Stimulated activated naive CD8-positive, alpha-beta T cell treated with anti-CD3 and anti-CD28 coated beads, Interleukin-15, Interleukin-2, amounts not matched to agents 100 ng/mL and 50 ng/mL, for 24 hours (primary cell): ENCODE measurements around the gene GRIK3.

Source experiments
- H3K27ac Mint-ChIP-seq: one replicate; pipeline ENCODE4 v1.8.0; 2021; ENCODE audit warnings: mild to moderate bottlenecking, mixed read lengths
- H3K27me3 Mint-ChIP-seq: one replicate; pipeline ENCODE4 v1.8.0; 2021; ENCODE audit warnings: mixed read lengths
- H3K36me3 Mint-ChIP-seq: one replicate; pipeline ENCODE4 v1.8.0; 2021; ENCODE audit warnings: low read depth, mixed read lengths
- H3K4me1 Mint-ChIP-seq: one replicate; pipeline ENCODE4 v1.8.0; 2021; ENCODE audit warnings: low read depth, mixed read lengths
- H3K4me3 Mint-ChIP-seq: one replicate; pipeline ENCODE4 v1.8.0; 2021; ENCODE audit warnings: mild to moderate bottlenecking, mixed read lengths
- H3K9me3 Mint-ChIP-seq: one replicate; pipeline ENCODE4 v1.8.0; 2021; ENCODE audit warnings: mixed read lengths

Gene GRIK3

DNA sequence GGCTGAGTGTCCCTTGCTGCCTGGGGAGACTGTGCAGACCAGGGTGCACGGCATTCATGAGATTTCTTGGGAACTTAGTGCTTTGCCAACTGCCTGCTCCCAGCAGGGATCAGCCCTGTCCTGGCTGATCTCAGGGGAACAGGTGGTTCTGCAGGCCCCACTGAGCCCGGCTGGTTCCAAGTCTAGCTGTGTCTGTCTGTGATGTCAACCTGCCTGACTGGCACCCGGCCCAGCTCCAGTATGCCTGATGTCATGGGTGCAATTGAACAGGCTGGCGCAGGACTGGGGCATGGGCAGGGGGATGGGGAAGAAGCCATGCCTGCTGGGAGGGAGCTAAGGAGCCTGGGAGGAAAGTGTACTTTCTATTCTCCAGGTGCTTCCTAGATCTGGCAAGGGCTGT is 227.1 kb downstream of the GRIK3 start:
- H3K4me1 Mint-ChIP-seq: no peaks in the 10 kb centered on the region
- H3K9me3 Mint-ChIP-seq: no peaks in the 10 kb centered on the region
- H3K36me3 Mint-ChIP-seq: no peaks in the 10 kb centered on the region
- no peaks in the 10 kb centered on the region for H3K27me3 Mint-ChIP-seq
- H3K4me3 Mint-ChIP-seq: no peak overlapping the region
- H3K27ac Mint-ChIP-seq: no peak overlapping the region

DNA sequence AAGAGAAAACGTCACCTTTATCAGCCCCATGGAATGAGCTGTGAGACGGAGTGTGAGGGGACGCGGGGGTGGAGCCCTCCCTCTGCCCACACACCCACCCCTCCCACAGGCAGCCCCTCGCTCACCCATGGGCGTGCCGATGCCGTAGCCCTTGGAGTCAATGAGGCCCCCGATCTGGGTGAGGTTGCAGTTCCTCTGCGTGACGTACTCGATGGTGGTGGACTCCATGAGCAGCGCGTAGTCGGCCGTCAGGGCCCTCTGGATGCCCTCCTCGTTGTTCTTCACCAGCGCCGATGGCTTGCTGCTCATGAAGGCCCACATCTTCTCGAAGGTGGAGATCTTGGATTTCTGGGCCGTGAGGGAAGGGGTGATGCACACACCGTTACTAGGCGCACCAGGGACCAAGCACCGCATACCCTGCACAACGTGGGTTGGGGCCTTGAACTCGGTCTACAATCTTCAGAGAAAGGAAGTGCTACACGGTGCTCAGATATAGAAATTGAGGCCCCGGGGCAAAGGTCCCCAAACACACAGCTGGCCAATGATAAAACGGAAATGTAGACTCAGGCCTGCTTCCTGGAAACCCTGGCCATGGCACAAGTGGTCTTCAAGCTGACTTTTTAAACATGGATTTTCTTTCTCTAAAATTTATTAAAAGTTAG is 228.2 kb downstream of the GRIK3 start:
- Mint-ChIP-seq H3K36me3 (no peaks in the 10 kb centered on the region), H3K9me3 (no peaks in the 10 kb centered on the region), H3K27ac (no peak overlapping the region), H3K27me3 (no peaks in the 10 kb centered on the region), H3K4me3 (no peak overlapping the region), H3K4me1 (no peaks in the 10 kb centered on the region)

DNA sequence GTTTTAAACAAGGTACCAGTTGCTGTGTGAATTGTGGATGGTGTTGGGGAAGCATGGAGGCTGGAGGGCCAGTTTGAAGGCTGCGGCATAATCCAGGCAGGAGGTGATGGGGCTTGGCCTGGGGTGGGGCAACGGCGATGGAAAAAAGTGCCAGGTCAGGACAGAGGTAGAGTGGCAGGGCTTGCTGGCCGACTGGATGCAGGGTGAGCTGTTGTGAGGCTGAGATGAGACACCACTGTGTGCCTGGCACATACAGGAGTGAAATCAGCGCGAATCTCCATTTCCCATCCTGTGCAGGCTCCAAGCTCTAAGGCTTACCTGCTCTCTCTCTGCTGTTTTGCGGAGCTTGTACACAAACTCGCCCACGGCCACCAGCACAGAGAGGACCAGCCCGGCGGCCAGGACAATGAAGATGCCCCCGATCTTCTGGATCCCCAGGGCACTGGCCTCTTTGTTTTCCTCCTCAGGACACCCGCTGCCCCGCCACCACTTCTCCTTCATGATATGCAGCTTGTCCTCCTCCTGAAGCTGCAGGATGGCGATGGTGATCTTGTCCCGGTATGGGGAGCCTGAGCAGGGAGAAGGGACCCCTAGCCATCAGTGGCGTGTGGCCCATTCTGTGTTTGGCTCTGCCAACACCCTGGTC is 229.5 kb downstream of the GRIK3 start:
- peaks cover 3% of the 10 kb centered on the region for H3K27me3 Mint-ChIP-seq
- H3K36me3 Mint-ChIP-seq: no peaks in the 10 kb centered on the region
- H3K9me3 Mint-ChIP-seq: no peaks in the 10 kb centered on the region
- H3K4me3 Mint-ChIP-seq: no peak overlapping the region
- no peak overlapping the region for H3K27ac Mint-ChIP-seq
- H3K4me1 Mint-ChIP-seq: no peaks in the 10 kb centered on the region

DNA sequence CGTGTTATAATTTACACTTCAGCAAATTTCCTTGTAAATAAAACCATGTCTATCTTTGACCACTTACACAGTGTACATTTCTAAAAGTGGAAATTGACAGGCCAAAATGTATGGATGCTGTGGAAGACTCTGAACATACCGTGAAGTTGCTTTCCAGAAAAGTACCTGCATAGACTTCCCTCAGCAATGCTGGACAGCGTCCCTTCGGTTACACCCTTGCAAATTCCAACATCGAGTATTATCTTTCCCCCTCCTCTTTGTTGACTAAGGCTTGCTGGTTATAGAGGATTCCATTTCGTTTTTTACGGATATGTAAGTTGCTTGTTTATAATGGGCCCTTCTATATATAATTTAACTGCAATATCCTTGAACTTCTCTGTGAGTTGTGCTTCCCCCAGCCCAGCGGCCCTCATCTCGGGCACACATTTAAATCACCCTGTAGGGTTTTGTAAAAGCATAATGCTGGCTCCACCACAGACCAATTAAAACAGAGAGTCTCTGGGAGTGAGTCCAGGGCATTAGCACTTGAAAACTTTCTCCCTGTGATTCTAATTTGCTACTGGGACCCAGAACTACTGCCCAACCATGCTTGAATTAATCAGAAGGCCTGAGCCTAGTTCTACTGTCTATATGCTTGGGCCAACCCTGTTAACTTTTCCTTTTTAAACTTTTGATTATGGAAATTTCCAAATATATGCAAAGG is 230.3 kb downstream of the GRIK3 start:
- peaks cover 3% of the 10 kb centered on the region for H3K27me3 Mint-ChIP-seq
- H3K9me3 Mint-ChIP-seq: no peaks in the 10 kb centered on the region
- H3K36me3 Mint-ChIP-seq: no peaks in the 10 kb centered on the region
- no peak overlapping the region for H3K27ac Mint-ChIP-seq
- no peak overlapping the region for H3K4me3 Mint-ChIP-seq
- no peaks in the 10 kb centered on the region for H3K4me1 Mint-ChIP-seq

DNA sequence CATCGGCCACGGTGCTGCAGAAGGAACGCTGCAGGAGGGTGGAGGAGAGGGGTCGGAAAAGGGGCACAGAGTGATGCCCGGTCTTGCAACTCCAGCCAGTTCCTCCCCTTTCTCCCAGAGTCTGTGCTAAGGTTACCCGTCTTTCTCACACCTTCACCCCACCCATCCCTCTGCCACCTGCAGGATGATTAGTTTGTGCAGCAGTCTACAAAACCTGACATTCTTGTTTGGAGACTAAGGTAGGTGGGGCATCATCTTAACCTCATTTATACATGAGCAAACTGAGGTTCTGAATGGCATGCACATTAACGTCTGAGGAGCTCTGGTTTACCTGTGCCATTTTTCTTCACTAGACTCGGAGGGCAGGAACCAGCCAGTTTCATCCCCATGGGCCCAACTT is 232.3 kb downstream of the GRIK3 start:
- no peak overlapping the region for H3K27ac Mint-ChIP-seq
- H3K9me3 Mint-ChIP-seq: no peaks in the 10 kb centered on the region
- H3K4me3 Mint-ChIP-seq: no peak overlapping the region
- no peaks in the 10 kb centered on the region for H3K36me3 Mint-ChIP-seq
- no peaks in the 10 kb centered on the region for H3K4me1 Mint-ChIP-seq
- peaks cover 3% of the 10 kb centered on the region for H3K27me3 Mint-ChIP-seq

DNA sequence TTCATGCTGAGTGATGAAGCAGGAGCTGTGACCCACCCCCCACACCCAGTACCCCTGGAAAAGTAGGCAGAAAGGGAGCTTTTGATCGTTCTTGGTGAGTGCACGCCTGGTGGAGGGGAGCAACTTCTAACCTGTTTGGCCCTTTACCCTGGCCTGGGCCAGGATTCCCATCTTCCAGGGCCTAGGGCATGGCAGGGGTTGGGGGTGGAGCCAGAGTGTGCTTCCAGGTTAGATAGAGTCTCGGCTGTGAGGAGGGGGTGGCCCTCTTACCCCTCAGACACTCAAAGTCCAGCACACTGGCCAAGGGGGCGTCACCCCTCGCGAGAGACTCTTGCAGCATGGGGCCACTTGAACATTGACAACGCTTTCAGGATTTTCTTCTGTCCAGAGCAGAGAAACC is 236.6 kb downstream of the GRIK3 start:
- H3K27me3 Mint-ChIP-seq: peaks cover 3% of the 10 kb centered on the region
- H3K36me3 Mint-ChIP-seq: no peaks in the 10 kb centered on the region
- H3K4me1 Mint-ChIP-seq: no peaks in the 10 kb centered on the region
- H3K9me3 Mint-ChIP-seq: no peaks in the 10 kb centered on the region
- H3K4me3 Mint-ChIP-seq: no peak overlapping the region
- no peak overlapping the region for H3K27ac Mint-ChIP-seq

DNA sequence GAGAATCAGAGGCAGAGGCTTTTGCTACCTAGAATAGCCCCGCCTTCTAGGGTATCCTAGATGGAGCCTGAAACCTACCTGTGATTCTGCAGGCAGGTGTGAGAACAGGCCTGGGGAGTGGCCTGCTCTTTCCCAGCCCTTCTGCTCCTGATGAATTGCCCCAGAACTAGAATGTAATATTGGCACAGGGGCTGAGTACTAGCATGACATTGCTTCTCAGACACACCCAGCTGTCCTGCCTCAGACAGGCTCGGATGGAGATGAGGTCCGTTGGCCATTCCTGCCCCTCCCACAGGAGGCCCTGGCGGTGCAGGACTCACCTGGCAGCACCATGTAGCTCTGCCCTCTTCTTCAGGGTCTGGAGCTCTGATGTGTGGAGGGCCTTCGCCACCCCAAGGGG is 237.6 kb downstream of the GRIK3 start:
- Mint-ChIP-seq H3K4me3 (no peak overlapping the region), H3K27me3 (peaks cover 3% of the 10 kb centered on the region), H3K9me3 (no peaks in the 10 kb centered on the region), H3K27ac (no peak overlapping the region), H3K36me3 (no peaks in the 10 kb centered on the region), H3K4me1 (no peaks in the 10 kb centered on the region)

DNA sequence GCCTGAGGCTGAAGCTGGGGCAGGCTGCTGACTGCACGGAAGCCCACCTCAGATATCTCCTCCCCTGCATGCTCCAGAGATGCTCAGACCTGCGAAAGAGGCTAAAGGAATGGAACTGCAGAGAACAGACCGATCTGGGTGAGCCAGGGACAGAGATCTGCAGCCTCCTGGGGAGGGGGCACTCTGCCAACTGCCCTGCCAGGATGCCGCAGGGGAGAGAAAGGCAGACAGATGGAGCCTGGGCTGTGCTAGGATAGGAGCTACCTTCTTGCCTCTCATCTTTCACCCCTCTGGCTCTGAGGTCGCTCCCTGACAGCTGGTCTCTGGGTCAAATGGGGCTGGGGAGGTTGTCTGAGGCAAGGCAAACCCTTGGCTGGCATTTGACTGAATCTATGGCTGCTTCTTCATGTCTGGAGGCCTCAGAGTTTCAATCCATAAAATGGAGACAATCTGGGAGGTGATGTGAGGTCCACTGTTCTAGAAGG is 238.2 kb downstream of the GRIK3 start:
- Mint-ChIP-seq H3K27ac (no peak overlapping the region), H3K4me3 (no peak overlapping the region), H3K9me3 (no peaks in the 10 kb centered on the region), H3K36me3 (no peaks in the 10 kb centered on the region), H3K27me3 (peaks cover 3% of the 10 kb centered on the region), H3K4me1 (no peaks in the 10 kb centered on the region)

DNA sequence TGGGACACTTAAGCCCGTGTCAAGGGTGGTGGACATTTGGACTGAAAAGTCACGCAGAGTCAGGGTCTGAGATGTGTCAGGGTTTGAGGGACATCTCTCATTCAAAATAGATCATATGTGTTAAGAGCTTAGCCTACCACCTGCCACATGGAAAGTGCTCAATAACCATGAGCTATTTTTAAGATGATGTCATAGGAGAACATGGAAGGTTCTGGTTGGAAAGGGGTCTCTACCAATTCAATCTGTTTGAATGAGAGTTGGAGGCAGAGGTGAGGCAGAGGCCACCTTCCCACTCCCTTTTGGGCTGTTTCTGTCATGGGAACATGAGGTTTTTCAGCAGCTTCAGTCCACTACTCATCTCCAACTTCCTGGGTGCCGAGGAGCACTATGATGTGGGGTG is 239.9 kb downstream of the GRIK3 start:
- H3K27ac Mint-ChIP-seq: no peak overlapping the region
- no peaks in the 10 kb centered on the region for H3K4me1 Mint-ChIP-seq
- H3K4me3 Mint-ChIP-seq: no peak overlapping the region
- H3K9me3 Mint-ChIP-seq: no peaks in the 10 kb centered on the region
- H3K27me3 Mint-ChIP-seq: no peaks in the 10 kb centered on the region
- no peaks in the 10 kb centered on the region for H3K36me3 Mint-ChIP-seq

DNA sequence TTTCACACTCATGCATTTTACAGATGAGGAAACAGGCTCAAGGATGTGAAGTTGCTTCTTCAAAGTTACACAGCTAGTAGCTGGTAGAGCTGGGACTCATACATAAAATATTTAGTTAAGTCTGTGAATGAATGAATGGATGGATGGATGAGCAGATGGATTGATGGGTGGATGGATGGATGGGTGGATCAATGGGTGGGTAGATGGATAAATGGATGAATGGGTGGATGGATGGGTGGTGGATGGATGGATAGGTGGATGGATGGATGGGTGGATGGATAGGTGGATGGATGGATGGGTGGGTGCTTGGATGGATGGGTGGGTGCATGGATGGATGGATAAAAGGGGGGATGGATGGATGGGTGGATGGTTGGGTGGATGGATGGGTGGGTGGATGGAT is 240.9 kb downstream of the GRIK3 start:
- Mint-ChIP-seq H3K4me3 (no peak overlapping the region), H3K9me3 (no peaks in the 10 kb centered on the region), H3K27ac (no peak overlapping the region), H3K27me3 (peaks cover 5% of the 10 kb centered on the region), H3K4me1 (no peaks in the 10 kb centered on the region), H3K36me3 (no peaks in the 10 kb centered on the region)

DNA sequence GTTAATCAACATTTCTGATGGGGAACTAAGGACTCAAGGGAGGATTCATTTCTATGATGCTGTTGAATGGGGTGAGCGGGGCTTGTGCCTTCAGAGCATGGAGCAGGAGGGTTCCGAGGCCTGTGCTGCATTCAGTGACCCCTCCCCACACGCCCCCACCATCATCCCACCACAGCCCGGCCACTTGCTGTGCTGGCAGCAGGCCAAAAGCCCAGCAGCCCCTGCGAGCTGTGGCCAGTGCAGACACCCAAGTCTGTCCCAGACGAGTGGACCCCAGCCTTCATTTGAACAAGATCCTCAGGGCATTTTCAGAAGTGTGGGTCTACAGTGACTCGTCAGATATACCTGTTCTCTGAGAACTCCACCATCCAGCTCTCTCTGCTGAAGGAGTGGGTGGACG is 242.0 kb downstream of the GRIK3 start:
- Mint-ChIP-seq H3K9me3 (no peaks in the 10 kb centered on the region), H3K36me3 (no peaks in the 10 kb centered on the region), H3K4me1 (no peaks in the 10 kb centered on the region), H3K27ac (no peak overlapping the region), H3K4me3 (no peak overlapping the region), H3K27me3 (peaks cover 10% of the 10 kb centered on the region)

DNA sequence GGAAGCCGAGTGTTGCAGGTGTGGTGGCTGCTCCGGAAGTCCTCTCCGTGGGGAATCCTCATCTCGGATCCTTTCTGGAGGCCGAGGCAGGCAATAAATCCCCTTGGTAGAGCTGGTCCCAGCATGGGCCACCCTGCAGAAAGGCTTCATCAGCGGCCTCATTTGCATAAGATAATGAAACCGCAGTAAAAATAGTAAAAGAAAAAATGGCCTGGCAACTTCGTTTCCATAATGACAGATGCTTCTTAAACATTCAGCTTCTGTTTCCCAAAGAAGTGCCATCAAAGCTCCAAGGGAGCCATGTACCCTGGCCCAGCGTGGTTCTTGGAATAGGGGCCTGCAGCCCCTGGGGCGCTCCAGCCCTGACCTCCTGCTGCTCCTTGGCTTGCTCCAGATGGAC is 244.1 kb downstream of the GRIK3 start:
- H3K4me1 Mint-ChIP-seq: no peaks in the 10 kb centered on the region
- no peaks in the 10 kb centered on the region for H3K36me3 Mint-ChIP-seq
- H3K9me3 Mint-ChIP-seq: no peaks in the 10 kb centered on the region
- H3K27me3 Mint-ChIP-seq: peaks cover 10% of the 10 kb centered on the region
- no peak overlapping the region for H3K27ac Mint-ChIP-seq
- H3K4me3 Mint-ChIP-seq: no peak overlapping the region

DNA sequence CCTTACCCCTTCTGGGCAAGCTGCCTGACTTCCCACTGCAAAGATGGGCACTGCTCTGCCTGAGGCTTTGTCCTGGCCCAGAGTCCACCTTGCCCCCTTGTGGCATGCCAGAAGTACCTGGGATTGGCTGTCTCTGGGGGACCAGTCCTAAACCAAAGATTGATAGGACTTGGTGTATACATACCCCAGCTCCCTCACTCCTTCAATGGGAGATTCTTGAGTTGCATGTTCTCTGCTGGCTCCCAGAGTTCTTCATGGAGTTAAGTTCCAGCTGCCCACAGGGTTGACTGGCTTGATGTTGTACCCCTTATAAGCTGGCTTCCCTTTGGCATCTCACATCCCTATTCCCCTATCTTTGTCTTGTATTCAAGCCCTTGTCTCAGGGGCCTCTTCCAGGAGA is 244.8 kb downstream of the GRIK3 start:
- Mint-ChIP-seq H3K36me3 (no peaks in the 10 kb centered on the region), H3K27me3 (peaks cover 10% of the 10 kb centered on the region), H3K4me1 (no peaks in the 10 kb centered on the region), H3K9me3 (no peaks in the 10 kb centered on the region), H3K4me3 (no peak overlapping the region), H3K27ac (no peak overlapping the region)

DNA sequence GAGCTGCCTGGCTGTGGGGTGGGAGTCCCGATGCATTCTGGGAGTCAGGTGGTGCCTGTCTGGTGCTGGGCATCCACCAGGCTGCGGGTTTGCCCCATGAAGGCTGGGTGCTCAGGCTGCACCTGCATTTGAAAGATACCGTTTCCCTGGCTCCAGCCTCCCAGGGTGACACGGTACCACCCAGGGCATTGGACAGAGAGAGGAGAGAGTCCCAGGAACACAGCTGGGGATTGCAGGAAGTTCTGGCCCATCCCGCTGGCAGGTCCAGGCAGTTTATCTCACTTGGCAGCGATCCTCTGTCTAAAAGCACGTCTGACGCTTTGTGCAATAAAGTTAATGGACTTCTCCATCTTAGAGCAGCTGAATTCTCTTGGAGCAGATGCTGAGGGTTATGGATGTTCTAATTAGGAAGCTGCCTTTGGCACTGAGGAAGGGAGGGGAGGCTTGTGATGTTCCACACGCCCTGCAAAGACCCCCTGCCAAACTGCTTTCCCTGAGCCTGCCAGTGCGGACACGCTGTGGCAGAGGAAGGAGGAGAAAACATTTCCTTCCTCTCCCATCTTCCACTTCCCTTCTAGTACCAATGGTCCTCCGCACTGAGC is 246.9 kb downstream of the GRIK3 start:
- H3K36me3 Mint-ChIP-seq: no peaks in the 10 kb centered on the region
- no peaks in the 10 kb centered on the region for H3K9me3 Mint-ChIP-seq
- no peak overlapping the region for H3K4me3 Mint-ChIP-seq
- no peaks in the 10 kb centered on the region for H3K4me1 Mint-ChIP-seq
- no peak overlapping the region for H3K27ac Mint-ChIP-seq
- peaks cover 19% of the 10 kb centered on the region for H3K27me3 Mint-ChIP-seq

DNA sequence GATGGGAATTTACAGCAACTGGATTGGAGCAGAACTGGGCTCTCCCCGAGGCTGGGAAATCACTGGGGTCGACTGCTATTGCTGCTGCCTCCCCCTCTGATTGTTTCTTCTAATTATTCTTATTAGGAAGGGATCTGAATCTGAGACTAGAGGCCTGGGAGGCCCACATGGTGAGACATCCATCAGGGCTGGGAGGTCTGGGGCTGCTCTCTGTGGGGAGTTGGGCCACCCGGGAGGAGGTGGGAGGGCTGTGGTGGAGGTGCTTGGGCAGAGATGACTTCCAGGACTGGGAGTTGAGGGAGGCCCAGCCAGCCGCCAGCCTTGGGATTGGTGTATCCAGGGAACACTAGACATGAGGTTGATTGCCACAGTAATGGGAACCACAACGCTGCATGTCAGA is 247.9 kb downstream of the GRIK3 start:
- Mint-ChIP-seq H3K27ac (no peak overlapping the region), H3K4me1 (no peaks in the 10 kb centered on the region), H3K4me3 (no peak overlapping the region), H3K36me3 (no peaks in the 10 kb centered on the region), H3K27me3 (peaks cover 19% of the 10 kb centered on the region), H3K9me3 (no peaks in the 10 kb centered on the region)
